ENCODE data around the gene OAS1.

OAS1 gene

DNA sequence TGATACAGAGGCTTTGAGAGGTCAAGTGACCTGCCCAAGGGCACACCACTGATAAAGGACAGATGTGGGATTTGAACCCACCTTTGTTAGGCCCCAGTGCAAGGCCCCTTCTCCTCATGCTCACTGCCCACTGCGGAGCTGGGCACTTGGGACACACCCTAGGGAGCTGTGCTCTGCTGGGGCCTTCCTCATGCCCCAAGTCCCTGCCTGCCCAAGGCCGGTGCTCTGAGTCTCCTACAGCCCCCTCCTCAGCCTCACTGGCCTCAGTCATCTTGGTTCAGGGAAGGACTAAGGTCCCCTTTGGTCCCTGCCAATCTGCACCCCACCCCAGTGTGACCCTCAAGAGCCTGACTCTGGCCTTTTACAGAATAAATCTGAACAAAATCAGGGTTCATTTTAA is 23.6 kb downstream of the OAS1 start:
- TF ChIP-seq, protein P1, sequence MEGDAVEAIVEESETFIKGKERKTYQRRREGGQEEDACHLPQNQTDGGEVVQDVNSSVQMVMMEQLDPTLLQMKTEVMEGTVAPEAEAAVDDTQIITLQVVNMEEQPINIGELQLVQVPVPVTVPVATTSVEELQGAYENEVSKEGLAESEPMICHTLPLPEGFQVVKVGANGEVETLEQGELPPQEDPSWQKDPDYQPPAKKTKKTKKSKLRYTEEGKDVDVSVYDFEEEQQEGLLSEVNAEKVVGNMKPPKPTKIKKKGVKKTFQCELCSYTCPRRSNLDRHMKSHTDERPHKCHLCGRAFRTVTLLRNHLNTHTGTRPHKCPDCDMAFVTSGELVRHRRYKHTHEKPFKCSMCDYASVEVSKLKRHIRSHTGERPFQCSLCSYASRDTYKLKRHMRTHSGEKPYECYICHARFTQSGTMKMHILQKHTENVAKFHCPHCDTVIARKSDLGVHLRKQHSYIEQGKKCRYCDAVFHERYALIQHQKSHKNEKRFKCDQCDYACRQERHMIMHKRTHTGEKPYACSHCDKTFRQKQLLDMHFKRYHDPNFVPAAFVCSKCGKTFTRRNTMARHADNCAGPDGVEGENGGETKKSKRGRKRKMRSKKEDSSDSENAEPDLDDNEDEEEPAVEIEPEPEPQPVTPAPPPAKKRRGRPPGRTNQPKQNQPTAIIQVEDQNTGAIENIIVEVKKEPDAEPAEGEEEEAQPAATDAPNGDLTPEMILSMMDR (IDR thresholded peaks at IDR 0.05; ENCODE audit: low read depth, low read length): no peak
- H3K9me3 ChIP-seq (ENCODE audit: severe bottlenecking): peaks cover 18% of the 10 kb centered on the region
- peaks cover 60% of the 10 kb centered on the region for H3K27me3 ChIP-seq (ENCODE audit: insufficient read depth, low read depth, severe bottlenecking)
- DNase-seq: no peak
- H3K4me3 ChIP-seq (ENCODE audit: low read depth, low read length): no peak overlapping the region
- H3K27ac ChIP-seq: no peak overlapping the region
- H3K36me3 ChIP-seq: no peaks in the 10 kb centered on the region

DNA sequence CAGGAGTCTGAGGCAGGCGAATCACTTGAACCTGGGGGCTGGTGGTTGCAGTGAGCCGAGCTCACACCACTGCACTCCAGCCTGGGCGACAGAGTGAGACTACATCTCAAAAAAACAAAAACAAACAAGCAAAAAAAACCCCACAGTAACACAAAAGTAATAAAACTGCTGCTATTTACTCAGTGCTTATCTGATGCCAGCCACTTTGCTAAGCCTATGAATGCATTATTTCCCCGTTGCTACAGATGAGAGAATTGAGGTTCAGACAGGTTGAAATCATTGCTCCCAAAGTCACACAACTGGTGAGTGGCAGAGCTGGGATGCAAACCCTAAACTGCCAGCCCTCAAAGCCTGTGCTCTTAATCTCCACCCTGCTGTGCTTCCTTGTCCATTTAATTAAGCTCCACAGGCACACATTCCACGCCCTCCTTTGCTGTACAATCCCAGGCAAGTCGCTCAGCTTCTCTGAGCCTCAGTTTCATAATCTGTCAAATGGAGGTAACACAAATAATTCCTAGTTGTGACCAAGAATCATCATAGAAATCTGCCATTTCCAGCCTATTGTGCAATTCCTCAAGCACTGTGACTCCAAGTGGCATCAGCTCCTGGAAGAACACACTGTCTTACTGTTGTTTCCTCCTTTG is 25.8 kb downstream of the OAS1 start:
- peaks cover 13% of the 10 kb centered on the region for H3K9me3 ChIP-seq (ENCODE audit: severe bottlenecking)
- no peak overlapping the region for H3K4me3 ChIP-seq (ENCODE audit: low read depth, low read length)
- no peak for DNase-seq
- H3K27me3 ChIP-seq (ENCODE audit: insufficient read depth, low read depth, severe bottlenecking): peaks cover 61% of the 10 kb centered on the region
- TF ChIP-seq, protein P1 (IDR thresholded peaks at IDR 0.05; ENCODE audit: low read depth, low read length): no peak
- H3K36me3 ChIP-seq: no peaks in the 10 kb centered on the region
- H3K27ac ChIP-seq: no peak overlapping the region

DNA sequence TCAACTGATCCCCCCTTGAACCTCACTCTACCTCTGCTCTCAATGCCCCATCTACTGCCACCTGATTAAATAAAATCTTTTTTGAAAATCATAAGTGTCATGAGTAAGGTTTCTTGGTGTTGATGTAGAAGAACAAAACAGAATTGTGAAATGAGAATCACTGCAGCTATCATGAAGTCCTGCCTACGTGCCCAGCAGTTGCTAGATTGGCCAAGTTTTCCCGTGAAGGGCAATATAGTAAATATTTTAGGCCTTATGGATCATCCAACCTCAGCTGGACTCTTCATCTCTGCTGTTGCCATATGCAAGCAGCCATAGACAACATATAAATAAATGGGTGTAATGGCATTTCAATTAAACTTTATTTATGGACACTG is 26.4 kb downstream of the OAS1 start:
- Histone ChIP-seq H3K27ac (no peak overlapping the region), H3K36me3 (no peaks in the 10 kb centered on the region), H3K4me3 (ENCODE audit: low read depth, low read length) (no peak overlapping the region), H3K27me3 (ENCODE audit: insufficient read depth, low read depth, severe bottlenecking) (peaks cover 62% of the 10 kb centered on the region), H3K9me3 (ENCODE audit: severe bottlenecking) (peaks cover 13% of the 10 kb centered on the region)
- TF ChIP-seq, protein P1 (IDR thresholded peaks at IDR 0.05; ENCODE audit: low read depth, low read length): no peak
- no peak for DNase-seq

DNA sequence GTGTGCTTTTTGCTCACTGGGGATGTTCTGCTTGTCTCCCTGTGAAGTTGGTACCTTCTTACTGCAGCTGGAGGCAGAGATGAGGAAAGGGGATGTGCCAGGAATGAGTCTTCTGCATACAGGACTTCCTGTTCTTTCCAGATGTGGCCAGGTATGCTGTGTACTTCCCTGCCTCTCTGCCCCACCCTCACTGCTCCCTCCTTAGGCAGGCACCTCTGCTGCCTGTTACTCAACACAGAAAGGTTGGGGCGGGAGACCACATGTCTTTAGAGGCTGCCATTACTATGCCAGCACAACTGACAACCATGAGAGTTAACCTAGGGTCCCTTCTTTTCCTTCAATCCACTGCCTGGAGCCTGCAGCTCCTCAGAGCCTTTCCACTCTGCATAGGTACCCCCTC is 29.5 kb downstream of the OAS1 start:
- H3K27me3 ChIP-seq (ENCODE audit: insufficient read depth, low read depth, severe bottlenecking): peaks cover 68% of the 10 kb centered on the region
- peaks cover 8% of the 10 kb centered on the region for H3K9me3 ChIP-seq (ENCODE audit: severe bottlenecking)
- no peaks in the 10 kb centered on the region for H3K36me3 ChIP-seq
- TF ChIP-seq, protein P1 (IDR thresholded peaks at IDR 0.05; ENCODE audit: low read depth, low read length): no peak
- no peak overlapping the region for H3K4me3 ChIP-seq (ENCODE audit: low read depth, low read length)
- no peak overlapping the region for H3K27ac ChIP-seq
- no peak for DNase-seq

DNA sequence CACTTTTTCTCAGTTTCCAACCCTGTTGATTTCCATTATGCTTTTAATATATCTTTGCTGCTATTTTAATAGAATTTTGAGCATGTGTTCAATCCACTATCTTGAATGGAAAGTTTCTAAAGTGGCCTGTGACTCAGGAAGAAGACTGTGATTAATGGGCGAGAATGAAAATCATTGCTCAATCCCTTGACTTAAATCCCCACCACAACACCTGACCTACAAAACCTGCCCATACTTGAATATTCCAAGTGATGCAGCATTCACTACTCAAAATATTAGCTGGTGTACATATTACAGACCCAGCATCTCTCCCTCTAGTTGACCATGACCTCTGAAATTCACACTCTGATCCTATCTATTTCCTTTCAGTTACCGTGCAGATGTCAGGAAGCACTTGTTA is 30.2 kb downstream of the OAS1 start:
- H3K9me3 ChIP-seq (ENCODE audit: severe bottlenecking): peaks cover 8% of the 10 kb centered on the region
- H3K4me3 ChIP-seq (ENCODE audit: low read depth, low read length): no peak overlapping the region
- TF ChIP-seq, protein P1 (IDR thresholded peaks at IDR 0.05; ENCODE audit: low read depth, low read length): no peak
- H3K36me3 ChIP-seq: no peaks in the 10 kb centered on the region
- H3K27me3 ChIP-seq (ENCODE audit: insufficient read depth, low read depth, severe bottlenecking): peaks cover 70% of the 10 kb centered on the region
- H3K27ac ChIP-seq: no peak overlapping the region
- DNase-seq: no peak

All from WERI-Rb-1 (cell line).